ENCODE data around the gene P4HB.

DNA sequence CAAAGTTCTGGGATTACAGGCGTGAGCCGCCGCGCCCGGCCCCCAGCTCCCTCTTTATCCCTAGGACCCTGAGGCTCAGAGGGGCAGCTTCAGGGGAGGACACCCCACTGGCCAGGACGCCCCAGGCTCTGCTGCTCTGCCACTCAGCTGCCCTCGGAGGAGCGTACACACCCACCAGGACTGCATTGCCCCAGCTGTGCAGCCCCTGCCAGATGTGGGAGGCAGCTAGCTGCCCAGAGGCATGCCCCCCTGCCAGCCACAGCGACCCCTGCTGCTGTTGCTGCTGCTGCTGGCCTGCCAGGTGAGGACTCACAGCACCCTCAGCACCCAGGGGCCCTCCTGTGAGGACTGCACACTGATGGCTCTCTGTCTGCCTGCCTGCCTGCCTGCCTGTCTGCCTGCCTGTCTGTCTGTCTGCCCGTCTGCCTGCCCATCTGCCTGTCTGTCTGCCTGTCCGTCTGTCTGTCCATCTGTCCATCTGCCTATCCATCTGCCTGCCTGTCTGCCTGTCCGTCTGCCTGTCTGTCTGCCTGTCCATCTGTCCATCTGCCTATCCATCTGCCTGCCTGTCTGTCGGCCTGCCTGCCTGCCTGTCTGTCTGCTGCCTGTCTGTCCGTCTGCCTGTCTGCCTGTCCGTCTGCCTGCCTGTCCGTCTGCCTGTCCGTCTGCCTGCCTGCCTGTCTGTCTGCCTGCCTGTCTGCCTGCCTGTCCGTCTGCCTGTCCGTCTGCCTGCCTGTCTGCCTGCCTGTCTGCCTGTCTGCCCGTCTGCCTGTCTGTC lies 51.4 kb downstream of the P4HB start:
- TF ChIP-seq, protein P1, sequence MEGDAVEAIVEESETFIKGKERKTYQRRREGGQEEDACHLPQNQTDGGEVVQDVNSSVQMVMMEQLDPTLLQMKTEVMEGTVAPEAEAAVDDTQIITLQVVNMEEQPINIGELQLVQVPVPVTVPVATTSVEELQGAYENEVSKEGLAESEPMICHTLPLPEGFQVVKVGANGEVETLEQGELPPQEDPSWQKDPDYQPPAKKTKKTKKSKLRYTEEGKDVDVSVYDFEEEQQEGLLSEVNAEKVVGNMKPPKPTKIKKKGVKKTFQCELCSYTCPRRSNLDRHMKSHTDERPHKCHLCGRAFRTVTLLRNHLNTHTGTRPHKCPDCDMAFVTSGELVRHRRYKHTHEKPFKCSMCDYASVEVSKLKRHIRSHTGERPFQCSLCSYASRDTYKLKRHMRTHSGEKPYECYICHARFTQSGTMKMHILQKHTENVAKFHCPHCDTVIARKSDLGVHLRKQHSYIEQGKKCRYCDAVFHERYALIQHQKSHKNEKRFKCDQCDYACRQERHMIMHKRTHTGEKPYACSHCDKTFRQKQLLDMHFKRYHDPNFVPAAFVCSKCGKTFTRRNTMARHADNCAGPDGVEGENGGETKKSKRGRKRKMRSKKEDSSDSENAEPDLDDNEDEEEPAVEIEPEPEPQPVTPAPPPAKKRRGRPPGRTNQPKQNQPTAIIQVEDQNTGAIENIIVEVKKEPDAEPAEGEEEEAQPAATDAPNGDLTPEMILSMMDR (IDR thresholded peaks at IDR 0.05), result no peak
- no peak for TF ChIP-seq POLR2A (IDR thresholded peaks at IDR 0.05)
